Natural killer cell (primary cell): ENCODE results near the gene SIGLEC15. TPM values are rescaled to one million over a fixed set of nuclear protein-coding genes. Genes with fewer than 3 reads are reported as not detected.

Experiments
- ATAC-seq, 3 donors: fragments of 150-1000 bp in 2 of 3; fragments of 200-7000 bp in 1 of 3; cut with Tn5 transposase; 1 replicate in 1 of 3; 2 replicates in 2 of 3; pipeline ENCODE4 v1.10.0; 2021; ENCODE audit warnings: mild to moderate bottlenecking in 2 of 3, moderate library complexity in 2 of 3
- DNase-seq, 2 donors: peaks; one replicate each; pipeline versions ENCODE4 v3.0.0 to v3.0.0-alpha.2; 2013 to 2021; ENCODE audit warnings: mixed read lengths in 1 of 2
- H3K27ac ChIP-seq: one replicate; pipeline ENCODE4 v1.5.1; 2013; ENCODE audit warnings: mild to moderate bottlenecking, low read length
- H3K27me3 ChIP-seq: one replicate; pipeline ENCODE4 v1.6.1; 2013; ENCODE audit warnings: low read length; ENCODE audit not compliant: control insufficient read depth, insufficient read depth
- H3K36me3 ChIP-seq: one replicate; pipeline ENCODE4 v1.6.1; 2013; ENCODE audit warnings: low read length; ENCODE audit not compliant: control insufficient read depth, insufficient read depth
- H3K4me1 ChIP-seq: one replicate; pipeline ENCODE4 v1.6.1; 2013; ENCODE audit warnings: low read length; ENCODE audit not compliant: control insufficient read depth, insufficient read depth
- H3K4me3 ChIP-seq: one replicate; pipeline ENCODE4 v1.5.1; 2013; ENCODE audit warnings: low read length
- H3K9me3 ChIP-seq: one replicate; pipeline ENCODE4 v1.6.1; 2013; ENCODE audit warnings: low read length; ENCODE audit not compliant: control insufficient read depth, insufficient read depth
- H3K27ac Mint-ChIP-seq, 2 donors: one replicate each; pipeline ENCODE4 v1.8.0; 2022; ENCODE audit warnings: mild to moderate bottlenecking in 2 of 2, mixed read lengths in 2 of 2, moderate library complexity in 1 of 2
- H3K27me3 Mint-ChIP-seq, 2 donors: one replicate each; pipeline ENCODE4 v1.8.0; 2022; ENCODE audit warnings: low read depth in 2 of 2, mixed read lengths in 2 of 2
- H3K36me3 Mint-ChIP-seq: one replicate; pipeline ENCODE4 v1.8.0; 2022; ENCODE audit warnings: mixed read lengths
- H3K4me1 Mint-ChIP-seq, 2 donors: one replicate each; pipeline ENCODE4 v1.8.0; 2022; ENCODE audit warnings: mixed read lengths in 2 of 2
- H3K4me3 Mint-ChIP-seq: one replicate; pipeline ENCODE4 v1.8.0; 2022; ENCODE audit warnings: mild to moderate bottlenecking, moderate library complexity, mixed read lengths
- H3K9me3 Mint-ChIP-seq, 2 donors: one replicate each; pipeline ENCODE4 v1.8.0; 2022; ENCODE audit warnings: mixed read lengths in 2 of 2
- WGBS: methylation state at CpG from one replicate; pipeline ENCODE4 v1.1.7; 2013; ENCODE audit warnings: missing lambda C conversion rate; ENCODE audit not compliant: insufficient coverage; 5-methylcytosine and 5-hydroxymethylcytosine counted together
- intact Hi-C: fragments of 100-400 bp; cut with micrococcal nuclease; formaldehyde crosslinking; loops from one replicate; pipeline ENCODE4 v1.14.2; 2022
- total RNA-seq, 4 donors: library from RNA; stranded (reverse); fragments of 120-200 nt in 1 of 4; gene quantifications; one replicate each; pipeline versions ENCODE4 v1.2.3 to v1.2.4, GENCODE V29; 2013 to 2022
- TF ChIP-seq, protein P1 (sequence below): fragments of 200-600 bp; IDR thresholded peaks from one replicate; pipeline ENCODE4 v1.8.0; 2022; ENCODE audit warnings: antibody characterized with exemption

The SIGLEC15 gene
- total RNA-seq, 3 donors from 2014 or later (not counting 1 experiment from before 2014, with no cell fraction given): not detected

DNA sequence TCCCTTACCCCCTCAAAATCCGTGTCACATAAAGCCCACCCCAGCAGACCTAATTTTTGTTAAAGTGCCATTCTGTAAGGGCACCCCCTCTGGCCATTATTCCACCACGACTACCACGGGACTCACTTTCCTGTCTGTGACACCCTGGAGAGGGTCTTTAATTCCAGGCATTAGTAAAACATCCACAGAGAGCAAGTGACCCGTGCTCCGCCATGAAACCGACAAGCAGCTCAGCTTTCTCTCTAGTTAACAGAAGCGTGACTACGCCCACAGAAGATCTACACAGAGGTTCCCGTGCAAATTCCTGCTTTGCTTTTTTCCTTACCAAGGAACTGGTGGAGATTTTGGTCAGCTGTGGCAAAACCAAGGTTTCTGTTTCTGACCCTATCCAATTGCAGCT lies 4.4 kb downstream of the SIGLEC15 start:
- Histone ChIP-seq H3K36me3 (no peaks in the 10 kb centered on the region), H3K4me3 (no peak overlapping the region), H3K4me1 (peaks cover 31% of the 10 kb centered on the region), H3K27me3 (peaks cover 2% of the 10 kb centered on the region), H3K27ac (no peak overlapping the region), H3K9me3 (no peaks in the 10 kb centered on the region)
- intact Hi-C loops: no loop called here
- DNase-seq (no peak), ATAC-seq (no peak)
- Mint-ChIP-seq H3K36me3 (no peaks in the 10 kb centered on the region), H3K27ac (no peak overlapping the region), H3K4me1 (peaks cover 7 to 29% of the 10 kb centered on the region in 2 donors), H3K4me3 (no peak overlapping the region), H3K9me3 (no peaks in the 10 kb centered on the region), H3K27me3 (peaks cover 11 to 13% of the 10 kb centered on the region in 2 donors)
- 86% methylated on average over 9 of the region's 9 CpGs for WGBS
- TF ChIP-seq, protein P1, sequence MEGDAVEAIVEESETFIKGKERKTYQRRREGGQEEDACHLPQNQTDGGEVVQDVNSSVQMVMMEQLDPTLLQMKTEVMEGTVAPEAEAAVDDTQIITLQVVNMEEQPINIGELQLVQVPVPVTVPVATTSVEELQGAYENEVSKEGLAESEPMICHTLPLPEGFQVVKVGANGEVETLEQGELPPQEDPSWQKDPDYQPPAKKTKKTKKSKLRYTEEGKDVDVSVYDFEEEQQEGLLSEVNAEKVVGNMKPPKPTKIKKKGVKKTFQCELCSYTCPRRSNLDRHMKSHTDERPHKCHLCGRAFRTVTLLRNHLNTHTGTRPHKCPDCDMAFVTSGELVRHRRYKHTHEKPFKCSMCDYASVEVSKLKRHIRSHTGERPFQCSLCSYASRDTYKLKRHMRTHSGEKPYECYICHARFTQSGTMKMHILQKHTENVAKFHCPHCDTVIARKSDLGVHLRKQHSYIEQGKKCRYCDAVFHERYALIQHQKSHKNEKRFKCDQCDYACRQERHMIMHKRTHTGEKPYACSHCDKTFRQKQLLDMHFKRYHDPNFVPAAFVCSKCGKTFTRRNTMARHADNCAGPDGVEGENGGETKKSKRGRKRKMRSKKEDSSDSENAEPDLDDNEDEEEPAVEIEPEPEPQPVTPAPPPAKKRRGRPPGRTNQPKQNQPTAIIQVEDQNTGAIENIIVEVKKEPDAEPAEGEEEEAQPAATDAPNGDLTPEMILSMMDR: no peak

DNA sequence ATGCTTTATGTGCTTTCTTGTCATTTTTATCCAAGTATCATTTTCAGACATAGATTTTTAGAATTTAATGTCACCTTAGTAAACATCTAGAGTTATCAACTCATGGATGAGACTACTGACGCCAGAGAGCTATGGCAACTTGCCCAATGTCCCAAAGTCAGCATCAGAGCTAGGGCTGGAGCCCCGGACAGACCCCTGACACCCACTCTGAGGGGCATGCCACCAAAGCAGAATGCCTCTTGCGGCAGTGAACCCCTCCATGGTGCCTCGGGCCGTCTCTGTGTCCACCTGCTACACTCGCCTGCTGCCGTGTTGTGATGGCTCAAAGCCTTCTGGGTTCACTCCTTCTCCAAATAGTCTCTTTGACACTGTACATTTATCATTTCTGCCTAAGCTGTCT lies 5.4 kb downstream of the SIGLEC15 start:
- Mint-ChIP-seq H3K27ac (no peak overlapping the region), H3K4me1 (peaks cover 6 to 23% of the 10 kb centered on the region in 2 donors), H3K36me3 (no peaks in the 10 kb centered on the region), H3K4me3 (no peak overlapping the region), H3K9me3 (no peaks in the 10 kb centered on the region), H3K27me3 (peaks cover 21 to 22% of the 10 kb centered on the region in 2 donors)
- peaks cover 2% of the 10 kb centered on the region for H3K27me3 ChIP-seq
- TF ChIP-seq, protein P1: no peak
- no peak overlapping the region for H3K4me3 ChIP-seq
- intact Hi-C loops: no loop called here
- WGBS: 85% methylated on average over 7 of the region's 7 CpGs
- no peak for ATAC-seq
- peaks cover 24% of the 10 kb centered on the region for H3K4me1 ChIP-seq
- no peaks in the 10 kb centered on the region for H3K36me3 ChIP-seq
- no peak for DNase-seq
- H3K9me3 ChIP-seq: no peaks in the 10 kb centered on the region
- H3K27ac ChIP-seq: no peak overlapping the region

DNA sequence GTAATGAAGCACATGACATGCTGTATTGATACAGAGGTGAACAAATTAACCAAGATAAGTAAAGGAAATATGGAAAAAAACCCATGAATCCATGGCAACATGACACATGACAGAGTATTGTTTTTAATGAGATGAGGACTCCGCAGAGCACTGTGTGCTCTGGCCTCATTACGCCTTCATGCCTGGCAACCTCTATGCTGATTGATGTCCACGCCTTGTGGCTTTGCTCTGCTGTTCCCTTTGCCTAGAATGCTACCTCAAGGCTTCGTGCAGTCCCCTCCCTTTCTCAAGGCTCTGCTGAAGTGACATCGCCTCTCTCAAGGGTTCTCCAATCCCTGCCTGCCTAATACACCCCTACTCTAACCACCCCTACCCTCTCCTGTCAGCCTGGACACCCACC lies 8.4 kb downstream of the SIGLEC15 start:
- WGBS: 62% methylated on average over 5 of the region's 5 CpGs
- H3K9me3 Mint-ChIP-seq: no peaks in the 10 kb centered on the region

DNA sequence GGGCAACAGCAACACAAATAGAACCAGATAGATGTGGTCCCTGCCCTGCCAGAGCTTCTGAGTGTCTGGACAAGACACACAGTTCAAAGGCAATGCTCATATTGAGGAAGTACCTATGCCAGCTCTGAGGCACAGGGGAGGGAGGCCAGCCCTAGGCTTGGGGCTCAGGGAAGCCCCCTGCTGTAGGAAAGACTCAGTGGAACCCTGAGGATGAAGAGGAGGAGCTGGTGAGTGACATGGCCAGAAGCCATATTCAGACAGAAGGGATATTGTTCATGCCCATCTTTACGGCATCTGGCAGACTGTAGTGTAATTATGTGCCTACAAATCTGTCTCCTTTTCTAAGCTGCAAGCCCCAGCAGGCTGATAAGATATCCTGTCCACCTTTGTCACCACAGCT lies 8.8 kb downstream of the SIGLEC15 start:
- WGBS: 100% methylated on average over 1 of the region's 1 CpG

More for the DNA sequence above, 8.4 kb downstream of the SIGLEC15 start:
- no peaks in the 10 kb centered on the region for H3K36me3 Mint-ChIP-seq
- H3K27me3 Mint-ChIP-seq: peaks cover 22 to 29% of the 10 kb centered on the region in 2 donors
- no peak overlapping the region for H3K4me3 Mint-ChIP-seq
- intact Hi-C loops: no loop called here
- peaks cover 12% of the 10 kb centered on the region for H3K27me3 ChIP-seq
- no peak for ATAC-seq
- TF ChIP-seq, protein P1: no peak
- no peak overlapping the region for H3K4me3 ChIP-seq
- no peaks in the 10 kb centered on the region for H3K9me3 ChIP-seq
- no peak overlapping the region for H3K27ac Mint-ChIP-seq
- peaks cover 12 to 19% of the 10 kb centered on the region in 2 donors for H3K4me1 Mint-ChIP-seq
- peaks cover 18% of the 10 kb centered on the region for H3K4me1 ChIP-seq
- H3K36me3 ChIP-seq: no peaks in the 10 kb centered on the region
- H3K27ac ChIP-seq: no peak overlapping the region
- no peak for DNase-seq

More for the DNA sequence above, 8.8 kb downstream of the SIGLEC15 start:
- Mint-ChIP-seq H3K36me3 (no peaks in the 10 kb centered on the region), H3K27me3 (peaks cover 25 to 34% of the 10 kb centered on the region in 2 donors), H3K4me3 (no peak overlapping the region), H3K9me3 (no peaks in the 10 kb centered on the region), H3K4me1 (peaks cover 15 to 21% of the 10 kb centered on the region in 2 donors), H3K27ac (no peak overlapping the region)
- DNase-seq (no peak), ATAC-seq (no peak)
- Histone ChIP-seq H3K27ac (no peak overlapping the region), H3K27me3 (peaks cover 16% of the 10 kb centered on the region), H3K4me1 (peaks cover 15% of the 10 kb centered on the region), H3K4me3 (no peak overlapping the region), H3K36me3 (no peaks in the 10 kb centered on the region), H3K9me3 (no peaks in the 10 kb centered on the region)
- TF ChIP-seq, protein P1: no peak
- intact Hi-C loops: no loop called here
